ENCODE measurements around the gene BEND6. TPM values are rescaled to one million over a fixed set of nuclear protein-coding genes. Genes with fewer than 3 reads are reported as not detected.
A peak's percentile ranks its signal among the peaks of the same experiment; 100 is the strongest.

The BEND6 gene
- polyA plus RNA-seq, 3 donors, result not detected

GRCh38 chr6:56923565-56923964 lies 31.3 kb upstream of the BEND6 start:
- Histone ChIP-seq H3K9ac (ENCODE audit: insufficient read depth, low read length, poor library complexity, severe bottlenecking) (no peak overlapping the region), H3K4me2 (replicated peaks; ENCODE audit: extremely low read depth, low read length, poor library complexity, severe bottlenecking) (no peak overlapping the region), H3K27ac (ENCODE audit: low read depth in 1 of 2, low read length in 2 of 2) (no peak overlapping the region), H3K27me3 (ENCODE audit: control insufficient read depth in 2 of 2, insufficient read depth in 2 of 2, low read length in 2 of 2) (no peaks in the 10 kb centered on the region), H3K4me1 (ENCODE audit: control insufficient read depth in 1 of 2, insufficient read depth in 2 of 2, low read length in 2 of 2) (no peaks in the 10 kb centered on the region), H3K36me3 (replicated peaks in 1 of 2; ENCODE audit: control insufficient read depth in 1 of 2, insufficient read depth in 2 of 2, low read length in 2 of 2) (no peaks in the 10 kb centered on the region), H3K9me3 (replicated peaks in 1 of 2; ENCODE audit: control insufficient read depth in 1 of 2, insufficient read depth in 1 of 2, low read length in 2 of 2) (no peaks in the 10 kb centered on the region), H3K4me3 (replicated peaks in 1 of 3; ENCODE audit: low read depth in 2 of 3, low read length in 3 of 3) (no peak overlapping the region), H3K79me2 (ENCODE audit: insufficient read depth, low read length) (no peaks in the 10 kb centered on the region), H2AFZ (ENCODE audit: insufficient read depth, low read depth, low read length, poor library complexity, severe bottlenecking) (no peak overlapping the region), H4K20me1 (ENCODE audit: insufficient read depth, low read length) (no peaks in the 10 kb centered on the region)
- intact Hi-C loops (cut with micrococcal nuclease), result no loop called here
- peaks cover 4% of the 10 kb centered on the region for H3K4me1 Mint-ChIP-seq
- no CpG with 5 or more reads among the region's 1 CpG for WGBS (ENCODE audit: insufficient coverage)
- H3K27me3 Mint-ChIP-seq (ENCODE audit: low read depth in 3 of 3), result peaks cover 1 to 7% (median 6%) of the 10 kb centered on the region in 3 donors
- no peak overlapping the region for H3K27ac Mint-ChIP-seq
- TF ChIP-seq CTCF (IDR thresholded peaks at IDR 0.05), result no peak
- H3K36me3 Mint-ChIP-seq, result no peaks in the 10 kb centered on the region
- DNase-seq, result no peak
- H3K9me3 Mint-ChIP-seq, result no peaks in the 10 kb centered on the region
- no peak overlapping the region for H3K4me3 Mint-ChIP-seq

DNA sequence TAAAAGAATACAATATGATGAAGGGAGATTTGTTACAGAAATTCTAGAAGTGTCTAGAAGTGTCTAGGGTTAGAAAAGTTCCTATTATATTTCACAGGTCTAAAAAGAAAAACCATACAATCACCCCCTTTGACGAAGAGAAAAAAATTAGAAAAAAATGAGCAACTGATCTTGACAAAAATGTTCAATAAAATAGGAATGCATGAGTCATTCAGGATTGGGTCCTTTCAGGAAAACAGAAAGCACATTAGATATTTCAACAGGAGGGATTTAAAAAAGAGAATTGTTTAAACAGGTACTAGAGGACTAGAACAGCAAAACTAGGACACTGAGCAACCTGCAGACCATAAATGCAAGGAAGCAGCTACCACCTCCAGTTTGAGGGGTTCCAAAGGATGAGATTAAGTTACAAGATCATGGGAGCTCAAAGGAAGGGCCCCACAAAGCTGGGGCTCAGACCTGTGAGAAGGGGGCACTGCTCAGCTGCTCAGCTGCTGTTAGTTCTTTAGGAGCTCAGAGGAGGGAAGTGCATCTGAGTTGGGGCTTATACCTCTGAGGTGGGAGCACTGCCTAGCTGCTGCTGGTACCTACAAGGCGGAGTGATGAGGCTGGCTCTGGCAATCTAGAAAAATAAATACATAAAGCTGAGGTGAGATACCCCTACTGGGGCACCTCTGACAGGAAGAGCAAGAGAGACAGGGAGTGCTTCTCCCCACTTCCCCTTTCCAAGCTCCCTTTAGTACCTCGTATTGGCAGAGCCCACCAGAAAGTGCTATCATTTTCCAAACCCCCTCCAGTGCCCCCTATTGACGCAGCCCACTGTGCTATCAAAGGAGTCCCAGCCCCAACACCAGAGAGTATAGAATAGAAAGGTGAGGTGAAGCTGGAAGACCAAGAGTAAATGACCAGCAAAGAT lies 27.1 kb upstream of the BEND6 start:
- intact Hi-C loops (cut with micrococcal nuclease), result no loop called here
- no peaks in the 10 kb centered on the region for H3K79me2 ChIP-seq (ENCODE audit: insufficient read depth, low read length)
- no peak overlapping the region for H3K4me3 ChIP-seq (replicated peaks in 1 of 3; ENCODE audit: low read depth in 2 of 3, low read length in 3 of 3)
- Mint-ChIP-seq H3K27me3 (ENCODE audit: low read depth in 3 of 3) (peaks cover 1 to 7% (median 1%) of the 10 kb centered on the region in 3 donors), H3K27ac (peak overlapping the region in 1 of 7 donors; percentile 73), H3K4me3 (no peak overlapping the region), H3K4me1 (peaks cover 7% of the 10 kb centered on the region), H3K36me3 (no peaks in the 10 kb centered on the region), H3K9me3 (no peaks in the 10 kb centered on the region)
- peak in 1 of 3 donors; percentile 12 for DNase-seq
- no CpG with 5 or more reads among the region's 4 CpGs for WGBS (ENCODE audit: insufficient coverage)
- H3K27me3 ChIP-seq (ENCODE audit: control insufficient read depth in 2 of 2, insufficient read depth in 2 of 2, low read length in 2 of 2), result no peaks in the 10 kb centered on the region
- no peaks in the 10 kb centered on the region for H4K20me1 ChIP-seq (ENCODE audit: insufficient read depth, low read length)
- peak overlapping the region; percentile 11 for H2AFZ ChIP-seq (ENCODE audit: insufficient read depth, low read depth, low read length, poor library complexity, severe bottlenecking)
- H3K9ac ChIP-seq (ENCODE audit: insufficient read depth, low read length, poor library complexity, severe bottlenecking), result no peak overlapping the region
- TF ChIP-seq CTCF (IDR thresholded peaks at IDR 0.05), result no peak
- no peaks in the 10 kb centered on the region for H3K36me3 ChIP-seq (replicated peaks in 1 of 2; ENCODE audit: control insufficient read depth in 1 of 2, insufficient read depth in 2 of 2, low read length in 2 of 2)
- peaks cover 3 to 4% of the 10 kb centered on the region in 2 donors for H3K4me1 ChIP-seq (ENCODE audit: control insufficient read depth in 1 of 2, insufficient read depth in 2 of 2, low read length in 2 of 2)
- no peak overlapping the region for H3K27ac ChIP-seq (ENCODE audit: low read depth in 1 of 2, low read length in 2 of 2)
- H3K9me3 ChIP-seq (replicated peaks in 1 of 2; ENCODE audit: control insufficient read depth in 1 of 2, insufficient read depth in 1 of 2, low read length in 2 of 2), result no peaks in the 10 kb centered on the region
- no peak overlapping the region for H3K4me2 ChIP-seq (replicated peaks; ENCODE audit: extremely low read depth, low read length, poor library complexity, severe bottlenecking)
